GM19238 (cell line): ENCODE measurements around the gene HMCN2.
"Not testable (repeated sequence)": the region's sequence is repeated elsewhere in the genome, so short reads cannot be mapped to it uniquely, and the experiment has no call there.

Experiments
- DNase-seq: peaks from one replicate; pipeline ENCODE4 v3.0.0; 2011; ENCODE audit warnings: low spot score; ENCODE audit not compliant: insufficient read length

HMCN2 gene

GRCh38 chr9:130327781-130328348 lies 62.3 kb downstream of the HMCN2 start:
- DNase-seq = no peak

GRCh38 chr9:130328349-130328801 lies 62.8 kb downstream of the HMCN2 start:
- no peak for DNase-seq

GRCh38 chr9:130329061-130329460 lies 63.5 kb downstream of the HMCN2 start:
- DNase-seq = no peak

GRCh38 chr9:130330202-130330862 lies 64.8 kb downstream of the HMCN2 start:
- no peak for DNase-seq

- no peak for DNase-seq
These were observed 65.5 kb downstream of the HMCN2 start for GRCh38 chr9:130331061-130331460.

- no peak for DNase-seq
These were observed 66.0 kb downstream of the HMCN2 start for GRCh38 chr9:130331573-130331972.

GRCh38 chr9:130332384-130332926 lies 66.9 kb downstream of the HMCN2 start:
- no peak for DNase-seq

GRCh38 chr9:130333041-130333711 lies 67.6 kb downstream of the HMCN2 start:
- DNase-seq = no peak

- DNase-seq = no peak
These were observed 68.1 kb downstream of the HMCN2 start for GRCh38 chr9:130333712-130334062.

GRCh38 chr9:130334915-130335314 lies 69.4 kb downstream of the HMCN2 start:
- no peak for DNase-seq

- no peak for DNase-seq
These were observed 70.6 kb downstream of the HMCN2 start for GRCh38 chr9:130336027-130336610.

GRCh38 chr9:130336885-130337284 lies 71.3 kb downstream of the HMCN2 start:
- DNase-seq = no peak

GRCh38 chr9:130337318-130337717 lies 71.8 kb downstream of the HMCN2 start:
- DNase-seq = no peak

GRCh38 chr9:130337784-130338380 lies 72.3 kb downstream of the HMCN2 start:
- no peak for DNase-seq

GRCh38 chr9:130338891-130339290 lies 73.3 kb downstream of the HMCN2 start:
- not testable (repeated sequence) for DNase-seq

- no peak for DNase-seq
These were observed 73.7 kb downstream of the HMCN2 start for GRCh38 chr9:130339306-130339705.

GRCh38 chr9:130340011-130340410 lies 74.5 kb downstream of the HMCN2 start:
- DNase-seq = no peak

- not testable (repeated sequence) for DNase-seq
These were observed 75.0 kb downstream of the HMCN2 start for GRCh38 chr9:130340557-130340956.

GRCh38 chr9:130341128-130341527 lies 75.6 kb downstream of the HMCN2 start:
- DNase-seq = no peak

- DNase-seq = no peak
These were observed 76.5 kb downstream of the HMCN2 start for GRCh38 chr9:130341839-130342713.

GRCh38 chr9:130342714-130343085 lies 77.1 kb downstream of the HMCN2 start:
- no peak for DNase-seq
